ENCODE results near the gene OSCAR. TPM values are rescaled to one million over a fixed set of nuclear protein-coding genes. Genes with fewer than 3 reads are reported as not detected.

Gene OSCAR
- total and polyA plus RNA-seq, 2 of the 13 experiments (the other 11 are each of a cell fraction or from before 2014, with no cell fraction given) = 1.9 TPM; not detected in 1

DNA sequence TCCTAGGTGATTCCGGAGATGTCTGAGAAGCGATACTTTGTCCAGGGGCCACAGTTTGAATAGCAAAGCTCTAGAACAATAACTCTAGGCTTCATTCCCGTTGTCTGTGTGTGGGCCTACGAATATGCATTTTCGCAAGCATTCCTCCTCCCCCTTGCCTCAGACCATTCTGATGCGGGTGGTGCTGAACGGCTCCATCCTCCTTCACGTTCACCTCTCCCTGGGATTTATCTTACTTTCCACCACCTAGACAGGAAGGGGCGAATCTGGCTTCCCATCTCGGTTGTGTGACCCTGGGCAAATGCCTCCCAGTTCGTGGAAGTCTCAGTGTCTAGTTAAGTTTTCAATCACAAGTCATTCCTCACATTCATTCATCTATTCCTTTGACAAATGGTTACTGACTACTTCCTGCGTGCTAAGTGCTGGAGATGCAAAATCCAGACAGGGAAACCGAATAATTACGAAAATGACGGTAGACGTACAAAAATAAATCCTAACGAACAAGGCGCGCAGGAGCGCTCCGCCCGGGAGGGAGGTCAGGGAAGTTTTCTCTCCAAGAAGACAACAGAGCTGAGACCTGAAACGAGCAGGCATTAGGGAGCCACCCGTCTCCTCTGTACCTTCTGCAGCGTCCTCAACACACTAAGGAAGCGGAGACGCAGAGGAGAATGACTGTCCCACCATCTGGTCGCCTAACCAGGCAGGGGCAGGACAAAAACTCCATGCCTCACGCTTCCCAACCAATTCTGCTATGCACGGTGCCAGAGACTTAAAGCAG lies 35.7 kb upstream of the OSCAR start (continued):
- no peak for TF ChIP-seq ZBTB3 (CRISPR knock-in tag; IDR thresholded peaks at IDR 0.05; ENCODE audit: borderline replicate concordance, low read depth)
- TF ChIP-seq HOXA9 (CRISPR knock-in tag; IDR thresholded peaks at IDR 0.05; ENCODE audit: borderline replicate concordance) = no peak
- TF ChIP-seq CBFB (CRISPR knock-in tag; IDR thresholded peaks at IDR 0.05) = no peak
- no peak for TF ChIP-seq ZNF3 (CRISPR knock-in tag; IDR thresholded peaks at IDR 0.05)
- TF ChIP-seq, protein P1, sequence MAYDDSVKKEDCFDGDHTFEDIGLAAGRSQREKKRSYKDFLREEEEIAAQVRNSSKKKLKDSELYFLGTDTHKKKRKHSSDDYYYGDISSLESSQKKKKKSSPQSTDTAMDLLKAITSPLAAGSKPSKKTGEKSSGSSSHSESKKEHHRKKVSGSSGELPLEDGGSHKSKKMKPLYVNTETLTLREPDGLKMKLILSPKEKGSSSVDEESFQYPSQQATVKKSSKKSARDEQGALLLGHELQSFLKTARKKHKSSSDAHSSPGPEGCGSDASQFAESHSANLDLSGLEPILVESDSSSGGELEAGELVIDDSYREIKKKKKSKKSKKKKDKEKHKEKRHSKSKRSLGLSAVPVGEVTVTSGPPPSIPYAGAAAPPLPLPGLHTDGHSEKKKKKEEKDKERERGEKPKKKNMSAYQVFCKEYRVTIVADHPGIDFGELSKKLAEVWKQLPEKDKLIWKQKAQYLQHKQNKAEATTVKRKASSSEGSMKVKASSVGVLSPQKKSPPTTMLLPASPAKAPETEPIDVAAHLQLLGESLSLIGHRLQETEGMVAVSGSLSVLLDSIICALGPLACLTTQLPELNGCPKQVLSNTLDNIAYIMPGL (CRISPR knock-in tag; IDR thresholded peaks at IDR 0.05; ENCODE audit: borderline replicate concordance in 1 of 2, low read depth in 1 of 2) = peak in 1 of 2 experiments; percentile 63; a peak in 2 of 4 replicates
- no peak for TF ChIP-seq ZSCAN25 (CRISPR knock-in tag; IDR thresholded peaks at IDR 0.05)
- no peak for TF ChIP-seq ZFY (CRISPR knock-in tag; IDR thresholded peaks at IDR 0.05)
- no peak for TF ChIP-seq ZFYVE20 (CRISPR knock-in tag; IDR thresholded peaks at IDR 0.05; ENCODE audit: borderline replicate concordance, low read depth)
- TF ChIP-seq NR1H2 (CRISPR knock-in tag; IDR thresholded peaks at IDR 0.05; ENCODE audit: borderline replicate concordance, low read depth) = no peak
- TF ChIP-seq, protein P2, sequence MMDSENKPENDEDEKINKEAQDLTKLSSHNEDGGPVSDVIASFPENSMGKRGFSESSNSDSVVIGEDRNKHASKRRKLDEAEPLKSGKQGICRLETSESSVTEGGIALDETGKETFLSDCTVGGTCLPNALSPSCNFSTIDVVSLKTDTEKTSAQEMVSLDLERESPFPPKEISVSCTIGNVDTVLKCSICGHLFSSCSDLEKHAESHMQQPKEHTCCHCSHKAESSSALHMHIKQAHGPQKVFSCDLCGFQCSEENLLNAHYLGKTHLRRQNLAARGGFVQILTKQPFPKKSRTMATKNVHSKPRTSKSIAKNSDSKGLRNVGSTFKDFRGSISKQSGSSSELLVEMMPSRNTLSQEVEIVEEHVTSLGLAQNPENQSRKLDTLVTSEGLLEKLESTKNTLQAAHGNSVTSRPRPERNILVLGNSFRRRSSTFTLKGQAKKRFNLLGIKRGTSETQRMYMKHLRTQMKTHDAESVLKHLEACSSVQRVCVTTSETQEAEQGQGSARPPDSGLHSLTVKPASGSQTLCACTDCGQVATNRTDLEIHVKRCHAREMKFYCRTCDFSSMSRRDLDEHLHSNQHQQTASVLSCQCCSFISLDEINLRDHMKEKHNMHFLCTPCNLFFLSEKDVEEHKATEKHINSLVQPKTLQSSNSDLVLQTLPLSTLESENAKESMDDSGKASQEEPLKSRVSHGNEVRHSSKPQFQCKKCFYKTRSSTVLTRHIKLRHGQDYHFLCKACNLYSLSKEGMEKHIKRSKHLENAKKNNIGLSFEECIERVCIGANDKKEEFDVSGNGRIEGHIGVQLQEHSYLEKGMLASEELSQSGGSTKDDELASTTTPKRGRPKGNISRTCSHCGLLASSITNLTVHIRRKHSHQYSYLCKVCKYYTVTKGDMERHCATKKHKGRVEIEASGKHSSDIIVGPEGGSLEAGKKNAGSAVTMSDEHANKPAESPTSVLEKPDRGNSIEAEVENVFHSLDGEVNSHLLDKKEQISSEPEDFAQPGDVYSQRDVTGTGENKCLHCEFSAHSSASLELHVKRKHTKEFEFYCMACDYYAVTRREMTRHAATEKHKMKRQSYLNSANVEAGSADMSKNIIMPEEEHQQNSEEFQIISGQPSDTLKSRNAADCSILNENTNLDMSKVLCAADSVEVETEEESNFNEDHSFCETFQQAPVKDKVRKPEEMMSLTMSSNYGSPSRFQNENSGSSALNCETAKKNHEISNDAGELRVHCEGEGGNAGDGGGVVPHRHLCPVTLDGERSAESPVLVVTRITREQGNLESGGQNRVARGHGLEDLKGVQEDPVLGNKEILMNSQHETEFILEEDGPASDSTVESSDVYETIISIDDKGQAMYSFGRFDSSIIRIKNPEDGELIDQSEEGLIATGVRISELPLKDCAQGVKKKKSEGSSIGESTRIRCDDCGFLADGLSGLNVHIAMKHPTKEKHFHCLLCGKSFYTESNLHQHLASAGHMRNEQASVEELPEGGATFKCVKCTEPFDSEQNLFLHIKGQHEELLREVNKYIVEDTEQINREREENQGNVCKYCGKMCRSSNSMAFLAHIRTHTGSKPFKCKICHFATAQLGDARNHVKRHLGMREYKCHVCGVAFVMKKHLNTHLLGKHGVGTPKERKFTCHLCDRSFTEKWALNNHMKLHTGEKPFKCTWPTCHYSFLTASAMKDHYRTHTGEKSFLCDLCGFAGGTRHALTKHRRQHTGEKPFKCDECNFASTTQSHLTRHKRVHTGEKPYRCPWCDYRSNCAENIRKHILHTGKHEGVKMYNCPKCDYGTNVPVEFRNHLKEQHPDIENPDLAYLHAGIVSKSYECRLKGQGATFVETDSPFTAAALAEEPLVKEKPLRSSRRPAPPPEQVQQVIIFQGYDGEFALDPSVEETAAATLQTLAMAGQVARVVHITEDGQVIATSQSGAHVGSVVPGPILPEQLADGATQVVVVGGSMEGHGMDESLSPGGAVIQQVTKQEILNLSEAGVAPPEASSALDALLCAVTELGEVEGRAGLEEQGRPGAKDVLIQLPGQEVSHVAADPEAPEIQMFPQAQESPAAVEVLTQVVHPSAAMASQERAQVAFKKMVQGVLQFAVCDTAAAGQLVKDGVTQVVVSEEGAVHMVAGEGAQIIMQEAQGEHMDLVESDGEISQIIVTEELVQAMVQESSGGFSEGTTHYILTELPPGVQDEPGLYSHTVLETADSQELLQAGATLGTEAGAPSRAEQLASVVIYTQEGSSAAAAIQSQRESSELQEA (CRISPR knock-in tag; IDR thresholded peaks at IDR 0.05; ENCODE audit: not compliant biosample characterization) = no peak
- TF ChIP-seq MED13 (CRISPR knock-in tag; IDR thresholded peaks at IDR 0.05) = no peak
- no peak for TF ChIP-seq HDAC1 (CRISPR knock-in tag; IDR thresholded peaks at IDR 0.05)
- TF ChIP-seq, protein P3, sequence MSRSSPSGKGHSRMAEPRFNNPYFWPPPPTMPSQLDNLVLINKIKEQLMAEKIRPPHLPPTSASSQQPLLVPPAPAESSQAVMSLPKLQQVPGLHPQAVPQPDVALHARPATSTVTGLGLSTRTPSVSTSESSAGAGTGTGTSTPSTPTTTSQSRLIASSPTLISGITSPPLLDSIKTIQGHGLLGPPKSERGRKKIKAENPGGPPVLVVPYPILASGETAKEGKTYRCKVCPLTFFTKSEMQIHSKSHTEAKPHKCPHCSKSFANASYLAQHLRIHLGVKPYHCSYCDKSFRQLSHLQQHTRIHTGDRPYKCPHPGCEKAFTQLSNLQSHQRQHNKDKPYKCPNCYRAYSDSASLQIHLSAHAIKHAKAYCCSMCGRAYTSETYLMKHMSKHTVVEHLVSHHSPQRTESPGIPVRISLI (CRISPR knock-in tag; IDR thresholded peaks at IDR 0.05; ENCODE audit: borderline replicate concordance) = no peak
- TF ChIP-seq, protein P4, sequence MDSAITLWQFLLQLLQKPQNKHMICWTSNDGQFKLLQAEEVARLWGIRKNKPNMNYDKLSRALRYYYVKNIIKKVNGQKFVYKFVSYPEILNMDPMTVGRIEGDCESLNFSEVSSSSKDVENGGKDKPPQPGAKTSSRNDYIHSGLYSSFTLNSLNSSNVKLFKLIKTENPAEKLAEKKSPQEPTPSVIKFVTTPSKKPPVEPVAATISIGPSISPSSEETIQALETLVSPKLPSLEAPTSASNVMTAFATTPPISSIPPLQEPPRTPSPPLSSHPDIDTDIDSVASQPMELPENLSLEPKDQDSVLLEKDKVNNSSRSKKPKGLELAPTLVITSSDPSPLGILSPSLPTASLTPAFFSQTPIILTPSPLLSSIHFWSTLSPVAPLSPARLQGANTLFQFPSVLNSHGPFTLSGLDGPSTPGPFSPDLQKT (CRISPR knock-in tag; IDR thresholded peaks at IDR 0.05; ENCODE audit: borderline replicate concordance) = no peak
- TF ChIP-seq ZNF530 (CRISPR knock-in tag; IDR thresholded peaks at IDR 0.05; ENCODE audit: low read depth) = no peak
